Stimulated activated naive CD8-positive, alpha-beta T cell treated with anti-CD3 and anti-CD28 coated beads, Interleukin-15, amount 100 ng/mL, for 72 hours (primary cell): Measurements from ENCODE around the gene PRDM16.

Experiments
- ATAC-seq: fragments of 150-1000 bp; cut with Tn5 transposase; 2 replicates; pipeline ENCODE4 v1.10.0; 2021; ENCODE audit warnings: mild to moderate bottlenecking, moderate library complexity
- DNase-seq, 2 donors: peaks; one replicate each; pipeline ENCODE4 v3.0.0; 2021 to 2022
- H3K27ac Mint-ChIP-seq, 2 donors: one replicate each; pipeline ENCODE4 v1.8.0; 2022; ENCODE audit warnings: mild to moderate bottlenecking in 2 of 2, mixed read lengths in 2 of 2, moderate library complexity in 2 of 2
- H3K27me3 Mint-ChIP-seq: one replicate; pipeline ENCODE4 v1.8.0; 2022; ENCODE audit warnings: mixed read lengths
- H3K4me1 Mint-ChIP-seq: one replicate; pipeline ENCODE4 v1.8.0; 2022; ENCODE audit warnings: mild to moderate bottlenecking, mixed read lengths
- H3K4me3 Mint-ChIP-seq, 2 donors: one replicate each; pipeline ENCODE4 v1.8.0; 2022; ENCODE audit warnings: mild to moderate bottlenecking in 2 of 2, mixed read lengths in 2 of 2, moderate library complexity in 1 of 2
- H3K9me3 Mint-ChIP-seq, 2 donors: one replicate each; pipeline ENCODE4 v1.8.0; 2022; ENCODE audit warnings: mixed read lengths in 2 of 2

Gene PRDM16

GRCh38 chr1:3215198-3216014 is 146.4 kb downstream of the PRDM16 start:
- Mint-ChIP-seq H3K27ac (peak overlapping the region in 1 of 2 donors; percentile 46), H3K4me3 (no peak overlapping the region), H3K27me3 (peaks cover 28% of the 10 kb centered on the region), H3K4me1 (no peaks in the 10 kb centered on the region), H3K9me3 (no peaks in the 10 kb centered on the region)
- DNase-seq (no peak), ATAC-seq (no peak)

DNA sequence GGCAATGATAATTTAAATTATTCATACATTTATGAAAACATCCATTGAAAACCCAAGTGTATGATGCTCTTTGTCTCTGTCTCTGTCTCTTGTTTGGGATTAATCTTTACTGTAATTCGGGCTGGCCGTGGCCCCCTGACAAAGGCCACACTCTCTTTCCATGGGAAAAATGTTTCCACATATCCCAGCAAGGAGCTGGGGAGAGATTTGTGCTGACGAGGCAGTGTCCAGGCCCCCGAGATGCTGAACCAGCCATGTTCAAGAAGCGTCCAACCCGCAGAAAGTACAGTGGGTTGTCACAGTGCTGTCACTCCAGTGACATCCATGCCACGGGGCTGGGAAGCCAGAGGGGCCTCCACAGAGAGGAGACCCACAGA is 147.0 kb downstream of the PRDM16 start:
- Mint-ChIP-seq H3K9me3 (no peaks in the 10 kb centered on the region), H3K4me1 (no peaks in the 10 kb centered on the region), H3K4me3 (no peak overlapping the region), H3K27ac (peak overlapping the region in 1 of 2 donors; percentile 46), H3K27me3 (peaks cover 28% of the 10 kb centered on the region)
- no peak for DNase-seq
- ATAC-seq: no peak

- no peaks in the 10 kb centered on the region for H3K4me1 Mint-ChIP-seq
- DNase-seq: no peak
- peaks cover 28% of the 10 kb centered on the region for H3K27me3 Mint-ChIP-seq
- no peak overlapping the region for H3K4me3 Mint-ChIP-seq
- H3K9me3 Mint-ChIP-seq: no peaks in the 10 kb centered on the region
- no peak overlapping the region for H3K27ac Mint-ChIP-seq
- ATAC-seq: no peak
Observed at GRCh38 chr1:3217181-3217641, 148.2 kb downstream of the PRDM16 start.

DNA sequence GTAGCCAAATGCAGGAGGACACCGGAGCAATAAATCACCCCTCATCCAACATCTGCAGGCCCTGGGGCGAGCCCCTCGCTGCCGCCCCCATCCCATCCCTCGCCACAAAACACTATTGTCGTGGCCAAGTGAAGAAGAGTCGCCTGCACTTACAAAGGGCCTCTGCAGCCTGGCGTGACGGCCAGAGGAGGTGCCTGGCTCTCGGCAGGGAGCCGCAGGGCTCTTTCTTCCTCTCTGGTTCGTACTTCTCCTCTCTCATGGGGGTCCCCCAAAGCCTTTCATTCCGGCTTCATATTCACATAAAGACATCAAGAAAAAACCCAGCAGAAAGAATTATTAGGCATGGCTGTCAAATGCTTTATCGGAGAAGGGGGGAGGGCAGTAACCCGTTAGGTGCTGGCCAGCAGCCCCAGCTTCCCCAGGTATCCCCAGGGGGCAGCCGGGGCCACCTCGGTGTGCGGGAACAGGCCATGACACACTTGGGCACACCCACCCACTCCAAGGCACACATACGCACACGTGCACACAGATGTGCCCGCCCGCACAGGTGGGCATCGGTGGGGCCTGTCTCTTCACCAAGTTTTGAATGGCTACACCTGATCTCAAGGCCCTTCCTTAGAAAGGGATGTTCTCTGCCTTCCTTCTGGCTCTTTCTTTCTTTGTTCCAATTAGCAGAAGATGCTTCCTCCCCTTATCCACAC is 149.1 kb downstream of the PRDM16 start:
- Mint-ChIP-seq H3K9me3 (no peaks in the 10 kb centered on the region), H3K4me1 (no peaks in the 10 kb centered on the region), H3K27ac (peak overlapping the region in 1 of 2 donors; percentile 27), H3K4me3 (no peak overlapping the region), H3K27me3 (peaks cover 28% of the 10 kb centered on the region)
- DNase-seq (no peak), ATAC-seq (no peak)

DNA sequence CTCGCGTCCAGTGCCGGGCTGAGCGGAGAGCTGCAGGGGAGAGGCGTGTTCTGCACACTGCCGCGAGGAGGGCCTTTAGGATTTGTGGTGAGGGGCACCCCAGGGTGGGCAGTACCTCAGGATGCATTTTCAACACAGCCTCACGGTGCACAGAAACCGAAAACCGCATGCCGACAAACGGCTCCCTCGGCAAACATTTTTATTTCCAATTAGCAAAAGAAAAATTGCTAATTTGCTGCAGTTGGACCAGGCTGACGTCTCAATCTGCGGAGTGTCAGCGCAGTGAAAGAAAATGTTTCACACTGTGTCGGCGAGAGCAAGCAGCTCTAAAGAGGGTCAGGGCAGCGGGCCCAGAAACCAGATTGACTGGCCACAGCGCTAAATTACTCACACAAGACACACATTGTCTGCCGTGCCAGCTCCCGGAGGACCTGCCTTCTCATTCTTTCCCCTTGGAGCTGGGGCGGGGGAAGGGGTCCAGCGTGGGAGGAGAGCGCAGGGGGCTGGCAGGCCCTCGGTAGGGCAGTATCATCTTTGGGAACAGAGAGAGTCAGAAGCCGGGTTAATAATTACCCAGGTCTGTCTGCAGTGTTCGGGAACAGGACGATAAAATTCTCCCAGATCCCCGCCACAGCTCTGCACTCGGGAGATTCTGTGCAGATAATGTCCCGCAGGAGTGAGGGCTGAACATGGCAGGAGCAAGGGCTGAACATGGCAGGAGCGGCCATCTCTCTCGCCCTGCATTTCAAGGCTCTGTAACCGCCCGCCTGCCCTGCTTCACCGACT is 150.2 kb downstream of the PRDM16 start:
- Mint-ChIP-seq H3K9me3 (no peaks in the 10 kb centered on the region), H3K4me1 (no peaks in the 10 kb centered on the region), H3K27me3 (peaks cover 28% of the 10 kb centered on the region), H3K4me3 (no peak overlapping the region), H3K27ac (no peak overlapping the region)
- no peak for ATAC-seq
- DNase-seq: no peak

DNA sequence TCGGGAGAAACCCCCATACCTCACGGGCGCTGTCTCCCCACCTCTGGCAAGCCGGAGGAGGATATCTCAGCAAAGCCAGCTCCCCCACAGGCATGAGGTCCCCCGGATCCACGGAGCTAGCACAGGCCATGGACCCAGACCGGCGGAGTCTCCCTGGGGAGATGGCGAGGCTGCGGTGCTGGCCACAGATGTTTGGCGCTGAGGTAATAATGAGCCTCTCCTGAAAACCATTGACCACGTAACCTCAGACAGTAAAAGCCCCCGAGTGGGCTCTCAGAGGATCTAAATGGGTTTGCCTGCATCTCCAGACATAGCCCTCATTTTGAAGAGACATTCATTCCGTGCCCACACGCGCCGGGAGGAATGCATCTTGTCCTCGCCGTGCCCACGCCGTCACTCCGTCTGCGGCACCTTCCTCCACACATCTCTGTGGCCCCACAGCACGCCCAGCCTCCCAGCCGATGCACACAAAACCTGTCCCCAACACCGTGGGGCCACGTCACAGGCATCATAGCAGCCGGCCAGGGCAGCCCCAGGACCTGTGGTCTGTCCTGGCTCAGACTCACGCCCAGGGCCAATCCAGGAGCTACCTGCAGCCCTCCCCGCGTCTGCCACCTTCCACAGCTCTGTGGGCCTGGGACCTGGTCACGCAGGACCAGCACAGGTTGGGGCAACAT is 150.9 kb downstream of the PRDM16 start:
- H3K27me3 Mint-ChIP-seq: peaks cover 26% of the 10 kb centered on the region
- ATAC-seq (no peak), DNase-seq (no peak)
- H3K27ac Mint-ChIP-seq: peak overlapping the region in 1 of 2 donors; percentile 61
- H3K9me3 Mint-ChIP-seq: no peaks in the 10 kb centered on the region
- no peaks in the 10 kb centered on the region for H3K4me1 Mint-ChIP-seq
- H3K4me3 Mint-ChIP-seq: no peak overlapping the region

GRCh38 chr1:3221112-3222041 is 152.4 kb downstream of the PRDM16 start:
- no peak for DNase-seq
- ATAC-seq: no peak
- Mint-ChIP-seq H3K27ac (no peak overlapping the region), H3K4me3 (no peak overlapping the region), H3K27me3 (peaks cover 12% of the 10 kb centered on the region), H3K4me1 (no peaks in the 10 kb centered on the region), H3K9me3 (no peaks in the 10 kb centered on the region)

DNA sequence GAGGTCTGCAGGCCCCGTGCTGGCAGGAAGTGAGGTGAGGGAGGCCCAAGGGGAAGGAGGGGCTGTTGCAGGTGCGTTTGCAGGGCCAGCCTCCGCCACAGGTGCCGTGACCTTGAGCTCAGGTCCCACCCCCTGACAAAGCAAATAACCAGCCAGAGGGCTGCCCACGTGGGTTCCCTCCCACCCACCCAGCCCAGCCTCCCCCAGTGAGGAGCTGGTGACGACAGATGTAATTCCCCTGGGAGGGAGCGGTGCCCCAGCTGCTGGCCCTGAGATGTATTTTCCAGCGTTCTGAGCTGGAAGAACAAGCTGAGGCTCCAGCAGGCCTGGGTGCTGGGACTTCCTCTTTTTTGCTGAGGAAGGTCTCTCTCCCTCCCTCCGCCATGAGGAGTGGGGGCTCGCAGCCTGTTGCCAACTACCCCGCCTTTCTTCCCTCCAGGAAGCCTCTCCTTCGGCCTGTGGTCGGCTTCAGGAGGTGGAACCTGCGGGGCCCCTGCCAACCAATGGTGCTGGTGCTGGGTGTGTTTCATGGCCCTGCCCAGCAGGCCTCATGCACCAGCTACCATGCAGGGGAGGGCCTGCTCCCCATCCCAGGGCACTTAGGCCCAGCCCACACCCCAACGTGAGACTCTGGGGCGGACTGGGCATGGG is 153.2 kb downstream of the PRDM16 start:
- Mint-ChIP-seq H3K4me1 (no peaks in the 10 kb centered on the region), H3K27me3 (peaks cover 12% of the 10 kb centered on the region), H3K9me3 (no peaks in the 10 kb centered on the region), H3K27ac (no peak overlapping the region), H3K4me3 (no peak overlapping the region)
- no peak for ATAC-seq
- no peak for DNase-seq

DNA sequence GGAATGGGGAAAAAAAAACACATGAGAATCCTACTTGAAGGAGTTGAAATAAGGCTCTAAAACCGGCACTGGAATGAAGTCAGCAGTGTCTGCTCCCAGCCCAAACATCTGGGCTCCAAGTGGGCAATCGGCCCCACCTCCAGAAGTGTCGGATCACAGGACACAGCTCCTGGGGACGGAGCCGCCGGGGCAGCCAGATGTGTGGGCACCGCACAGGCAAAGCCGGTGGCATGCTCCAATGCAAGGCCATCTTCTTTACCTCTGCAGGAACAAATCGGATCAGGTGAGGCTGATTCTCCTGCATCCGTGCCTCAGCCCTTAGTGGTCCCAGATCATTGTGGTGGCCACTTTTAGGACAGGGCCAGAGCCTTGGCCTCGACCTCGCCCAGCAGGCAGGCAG is 156.7 kb downstream of the PRDM16 start:
- Mint-ChIP-seq H3K27ac (no peak overlapping the region), H3K27me3 (peaks cover 8% of the 10 kb centered on the region), H3K9me3 (no peaks in the 10 kb centered on the region), H3K4me1 (no peaks in the 10 kb centered on the region), H3K4me3 (no peak overlapping the region)
- ATAC-seq (no peak), DNase-seq (no peak)

DNA sequence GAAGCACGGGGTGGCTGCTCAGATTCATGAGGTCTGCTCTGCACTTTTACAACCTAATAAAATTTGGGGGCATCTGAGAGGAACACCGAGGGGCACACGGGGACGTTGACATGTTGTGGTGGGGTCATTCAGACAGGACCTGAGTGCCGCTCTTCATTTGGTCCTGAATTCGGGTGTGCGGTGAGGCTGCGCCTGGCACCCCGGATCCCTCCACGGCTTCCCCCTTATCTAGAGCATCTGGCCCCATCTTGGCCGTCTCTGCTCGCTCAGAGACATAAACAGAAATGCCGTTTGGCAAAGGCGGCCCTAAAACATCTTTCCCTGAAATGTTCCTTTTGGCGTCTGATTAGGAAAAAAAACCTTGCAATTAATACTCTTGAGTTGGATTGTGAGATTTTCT is 157.2 kb downstream of the PRDM16 start:
- Mint-ChIP-seq H3K9me3 (no peaks in the 10 kb centered on the region), H3K27ac (no peak overlapping the region), H3K27me3 (peaks cover 8% of the 10 kb centered on the region), H3K4me3 (no peak overlapping the region), H3K4me1 (no peaks in the 10 kb centered on the region)
- DNase-seq: no peak
- no peak for ATAC-seq

DNA sequence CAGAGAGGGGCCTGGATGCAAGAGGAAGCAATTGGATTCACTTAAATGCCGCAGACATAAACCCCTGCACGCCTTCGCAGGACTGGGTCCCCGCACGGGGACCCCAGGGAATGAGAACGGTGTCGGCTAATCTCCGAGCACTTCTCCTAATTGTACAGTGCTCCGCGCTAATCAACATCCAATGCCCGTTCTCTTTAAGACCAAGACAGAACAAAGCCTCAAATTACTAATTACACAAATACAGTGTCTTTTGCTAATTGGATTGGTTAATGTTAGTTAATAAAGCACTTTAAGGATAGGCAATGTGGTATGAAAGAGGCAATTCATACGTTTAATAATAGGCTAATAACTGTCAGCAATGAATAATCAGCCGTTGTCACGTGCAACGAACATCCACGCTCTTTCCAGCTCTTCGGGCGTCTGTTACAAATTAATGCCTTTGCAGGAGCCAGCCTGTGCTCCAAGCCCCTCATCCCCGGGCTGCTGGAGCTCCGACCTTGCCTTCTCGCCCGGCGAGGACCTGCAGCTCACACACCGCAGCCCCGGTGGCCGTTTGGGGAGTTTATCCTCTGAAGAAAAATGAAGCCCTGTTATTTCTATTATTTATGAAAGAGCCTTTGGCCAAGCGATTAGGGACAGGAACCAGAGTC is 157.8 kb downstream of the PRDM16 start:
- no peak overlapping the region for H3K27ac Mint-ChIP-seq
- peaks cover 8% of the 10 kb centered on the region for H3K27me3 Mint-ChIP-seq
- H3K4me3 Mint-ChIP-seq: no peak overlapping the region
- no peak for DNase-seq
- H3K9me3 Mint-ChIP-seq: no peaks in the 10 kb centered on the region
- H3K4me1 Mint-ChIP-seq: no peaks in the 10 kb centered on the region
- no peak for ATAC-seq

GRCh38 chr1:3227351-3227704 is 158.3 kb downstream of the PRDM16 start:
- H3K27me3 Mint-ChIP-seq: peaks cover 8% of the 10 kb centered on the region
- no peak for DNase-seq

DNA sequence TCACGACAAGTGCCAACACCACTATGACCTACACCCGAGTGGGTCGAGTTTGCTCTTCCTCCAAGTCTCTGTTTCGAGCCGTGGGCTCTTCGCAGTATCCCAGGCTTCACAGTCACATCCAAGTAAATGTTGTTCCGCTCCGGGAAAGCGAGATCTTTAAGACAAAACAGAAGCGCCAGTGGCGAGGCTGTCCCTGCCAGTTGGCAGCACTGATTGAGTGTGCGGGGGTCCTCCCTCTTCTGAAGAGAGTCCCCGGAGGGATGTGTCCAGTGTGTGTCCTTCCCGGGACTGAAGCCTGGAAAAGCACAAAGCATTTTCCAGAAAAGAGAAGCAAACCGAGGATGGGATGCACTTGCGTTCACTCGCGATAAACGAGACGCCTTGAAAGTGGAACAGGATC is 158.9 kb downstream of the PRDM16 start:
- no peaks in the 10 kb centered on the region for H3K4me1 Mint-ChIP-seq
- ATAC-seq (no peak), DNase-seq (no peak)
- H3K4me3 Mint-ChIP-seq: no peak overlapping the region
- no peak overlapping the region for H3K27ac Mint-ChIP-seq
- peaks cover 8% of the 10 kb centered on the region for H3K27me3 Mint-ChIP-seq
- no peaks in the 10 kb centered on the region for H3K9me3 Mint-ChIP-seq

More at GRCh38 chr1:3227351-3227704, 158.3 kb downstream of the PRDM16 start:
- Mint-ChIP-seq H3K4me1 (no peaks in the 10 kb centered on the region), H3K9me3 (no peaks in the 10 kb centered on the region), H3K4me3 (no peak overlapping the region), H3K27ac (no peak overlapping the region)
- ATAC-seq: no peak
